Pancreas (tissue), 10 donors: Measurements from ENCODE around the gene CELSR2. TPM values are rescaled to one million over a fixed set of nuclear protein-coding genes. Genes with fewer than 3 reads are reported as not detected.

Source experiments
- ATAC-seq, 4 donors: fragments of 200-7000 bp; cut with Tn5 transposase; one replicate each; pipeline versions ENCODE4 v1.8.0 to v1.9.1; 2020; ENCODE audit warnings: mild to moderate bottlenecking in 4 of 4, moderate library complexity in 4 of 4
- DNase-seq, 6 donors: peaks; one replicate each; pipeline ENCODE4 v3.0.0-alpha.2; 2020
- FAIRE-seq: peaks from 2 replicates; lab custom pipeline; 2012; peaks lifted over from hg19 to GRCh38; lab: Jason Lieb, UNC
- H3K27ac ChIP-seq, 4 donors: fragments of 200-600 bp; sonication (generic); 1 replicate in 3 of 4; 2 replicates in 1 of 4; pipeline versions ENCODE4 v1.5.0 to v1.8.0; 2020
- H3K27me3 ChIP-seq, 4 donors: fragments of 200-600 bp; one replicate each; pipeline ENCODE4 v1.8.0; 2021
- H3K36me3 ChIP-seq, 3 donors: fragments of 200-600 bp; sonication (generic) in 1 of 3; one replicate each; pipeline versions ENCODE4 v1.5.0 to v1.8.0; 2020 to 2021
- H3K4me1 ChIP-seq, 3 donors: fragments of 200-600 bp; one replicate each; pipeline ENCODE4 v1.8.0; 2021
- H3K4me3 ChIP-seq, 4 donors: fragments of 200-600 bp; sonication (generic) in 2 of 4; one replicate each; pipeline versions ENCODE4 v1.5.0 to v1.8.0; 2020 to 2021
- H3K9me3 ChIP-seq, 4 donors: fragments of 200-600 bp; one replicate each; pipeline ENCODE4 v1.8.0; 2021
- WGBS, 2 donors: extraction: QIAGEN DNeasy Blood & Tissue Kit; methylation state at CpG; one replicate each; pipeline ENCODE4 v1.1.7; 2013; 5-methylcytosine and 5-hydroxymethylcytosine counted together
- intact Hi-C, 3 donors: fragments of 100-400 bp; cut with DNase I; formaldehyde crosslinking; loops; one replicate each; pipeline versions ENCODE4 v1.11.1 to v1.14.2; 2022
- polyA plus RNA-seq, 2 donors: library from polyadenylated mRNA; stranded (reverse); fragments of 200-250 nt; gene quantifications; one replicate each; pipeline ENCODE4 v1.2.3, GENCODE V29; 2013
- total RNA-seq, 6 donors: library from RNA; stranded (reverse); fragmentation: NEBNext Ultra II Directional in 4 of 6; extraction: Animal tissue kit (Norgen Biotek cat#: 25700) in 4 of 6; gene quantifications; one replicate each; pipeline versions ENCODE4 v1.2.1 to v1.2.4, GENCODE V29; 2021 to 2023
- TF ChIP-seq, protein P1 (sequence below), 4 donors: fragments of 200-600 bp; sonication (generic) in 3 of 4; IDR thresholded peaks; one replicate each; pipeline versions ENCODE4 v1.5.0 to v1.8.0; 2021; ENCODE audit warnings: antibody characterized with exemption in 4 of 4
- donor health status: healthy with polysubstance abuse.
- donor health status: DM: no; HTN: no; CAD: no; lungs with moderate emphysema.
- donor health status: DM: no; HTN: no; CAD: no.
- donor health status: control.
- donor health status: control.
- donor health status: Bipolar disorder and iron deficiency.
- donor health status: DM: yes; HTN: yes; CAD: no.
- donor health status: DM: no; HTN: no; CAD: no.
- donor health status: DM: no; HTN: no; CAD: no.
- donor health status: DM: yes; HTN: yes; CAD: no.

Gene CELSR2
- total and polyA plus RNA-seq, 8 donors, result 4.0 to 8.5 (median 5.1) TPM

DNA sequence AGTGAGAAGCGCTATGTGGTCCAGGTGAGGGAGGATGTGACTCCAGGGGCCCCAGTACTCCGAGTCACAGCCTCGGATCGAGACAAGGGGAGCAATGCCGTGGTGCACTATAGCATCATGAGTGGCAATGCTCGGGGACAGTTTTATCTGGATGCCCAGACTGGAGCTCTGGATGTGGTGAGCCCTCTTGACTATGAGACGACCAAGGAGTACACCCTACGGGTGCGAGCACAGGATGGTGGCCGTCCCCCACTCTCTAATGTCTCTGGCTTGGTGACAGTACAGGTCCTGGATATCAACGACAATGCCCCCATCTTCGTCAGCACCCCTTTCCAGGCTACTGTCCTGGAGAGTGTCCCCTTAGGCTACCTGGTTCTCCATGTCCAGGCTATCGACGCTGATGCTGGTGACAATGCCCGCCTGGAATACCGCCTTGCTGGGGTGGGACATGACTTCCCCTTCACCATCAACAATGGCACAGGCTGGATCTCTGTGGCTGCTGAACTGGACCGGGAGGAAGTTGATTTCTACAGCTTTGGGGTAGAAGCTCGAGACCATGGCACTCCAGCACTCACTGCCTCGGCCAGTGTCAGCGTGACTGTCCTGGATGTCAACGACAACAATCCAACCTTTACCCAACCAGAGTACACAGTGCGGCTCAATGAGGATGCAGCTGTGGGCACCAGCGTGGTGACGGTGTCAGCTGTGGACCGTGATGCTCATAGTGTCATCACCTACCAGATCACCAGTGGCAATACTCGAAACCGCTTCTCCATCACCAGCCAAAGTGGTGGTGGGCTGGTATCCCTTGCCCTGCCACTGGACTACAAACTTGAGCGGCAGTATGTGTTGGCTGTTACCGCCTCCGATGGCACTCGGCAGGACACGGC is 2.2 kb downstream of the CELSR2 start:
- Histone ChIP-seq H3K27me3 (no peaks in the 10 kb centered on the region), H3K4me3 (no peak overlapping the region), H3K36me3 (no peaks in the 10 kb centered on the region), H3K4me1 (peaks cover 0 to 4% (median 0%) of the 10 kb centered on the region in 3 donors), H3K27ac (no peak overlapping the region), H3K9me3 (no peaks in the 10 kb centered on the region)
- TF ChIP-seq, protein P1, sequence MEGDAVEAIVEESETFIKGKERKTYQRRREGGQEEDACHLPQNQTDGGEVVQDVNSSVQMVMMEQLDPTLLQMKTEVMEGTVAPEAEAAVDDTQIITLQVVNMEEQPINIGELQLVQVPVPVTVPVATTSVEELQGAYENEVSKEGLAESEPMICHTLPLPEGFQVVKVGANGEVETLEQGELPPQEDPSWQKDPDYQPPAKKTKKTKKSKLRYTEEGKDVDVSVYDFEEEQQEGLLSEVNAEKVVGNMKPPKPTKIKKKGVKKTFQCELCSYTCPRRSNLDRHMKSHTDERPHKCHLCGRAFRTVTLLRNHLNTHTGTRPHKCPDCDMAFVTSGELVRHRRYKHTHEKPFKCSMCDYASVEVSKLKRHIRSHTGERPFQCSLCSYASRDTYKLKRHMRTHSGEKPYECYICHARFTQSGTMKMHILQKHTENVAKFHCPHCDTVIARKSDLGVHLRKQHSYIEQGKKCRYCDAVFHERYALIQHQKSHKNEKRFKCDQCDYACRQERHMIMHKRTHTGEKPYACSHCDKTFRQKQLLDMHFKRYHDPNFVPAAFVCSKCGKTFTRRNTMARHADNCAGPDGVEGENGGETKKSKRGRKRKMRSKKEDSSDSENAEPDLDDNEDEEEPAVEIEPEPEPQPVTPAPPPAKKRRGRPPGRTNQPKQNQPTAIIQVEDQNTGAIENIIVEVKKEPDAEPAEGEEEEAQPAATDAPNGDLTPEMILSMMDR (IDR thresholded peaks at IDR 0.05), result no peak
- ATAC-seq, result no peak
- intact Hi-C loops, result loop anchor here in 1 of 3 donors (5.0 kb wide), 1 partner anchor 281 kb away; no protein-coding TSS in a partner anchor
- no peak for DNase-seq
- no peak for FAIRE-seq
- WGBS, 2 donors, result 96% methylated on average over 32 of the region's 32 CpGs

- Histone ChIP-seq H3K27ac (no peak overlapping the region), H3K9me3 (no peaks in the 10 kb centered on the region), H3K4me3 (no peak overlapping the region), H3K36me3 (no peaks in the 10 kb centered on the region), H3K27me3 (no peaks in the 10 kb centered on the region), H3K4me1 (peaks cover 0 to 4% (median 0%) of the 10 kb centered on the region in 3 donors)
- TF ChIP-seq, protein P1 (IDR thresholded peaks at IDR 0.05), result no peak
- ATAC-seq, result no peak
- no peak for DNase-seq
- WGBS, 2 donors, result 95 to 96% methylated on average over 31 of the region's 31 CpGs
- no peak for FAIRE-seq
- intact Hi-C loops, result loop anchor here in 1 of 3 donors (5.0 kb wide), 1 partner anchor 280 kb away; no protein-coding TSS in a partner anchor
Measured at GRCh38 chr1:109252167-109252892, 3.0 kb downstream of the CELSR2 start.

DNA sequence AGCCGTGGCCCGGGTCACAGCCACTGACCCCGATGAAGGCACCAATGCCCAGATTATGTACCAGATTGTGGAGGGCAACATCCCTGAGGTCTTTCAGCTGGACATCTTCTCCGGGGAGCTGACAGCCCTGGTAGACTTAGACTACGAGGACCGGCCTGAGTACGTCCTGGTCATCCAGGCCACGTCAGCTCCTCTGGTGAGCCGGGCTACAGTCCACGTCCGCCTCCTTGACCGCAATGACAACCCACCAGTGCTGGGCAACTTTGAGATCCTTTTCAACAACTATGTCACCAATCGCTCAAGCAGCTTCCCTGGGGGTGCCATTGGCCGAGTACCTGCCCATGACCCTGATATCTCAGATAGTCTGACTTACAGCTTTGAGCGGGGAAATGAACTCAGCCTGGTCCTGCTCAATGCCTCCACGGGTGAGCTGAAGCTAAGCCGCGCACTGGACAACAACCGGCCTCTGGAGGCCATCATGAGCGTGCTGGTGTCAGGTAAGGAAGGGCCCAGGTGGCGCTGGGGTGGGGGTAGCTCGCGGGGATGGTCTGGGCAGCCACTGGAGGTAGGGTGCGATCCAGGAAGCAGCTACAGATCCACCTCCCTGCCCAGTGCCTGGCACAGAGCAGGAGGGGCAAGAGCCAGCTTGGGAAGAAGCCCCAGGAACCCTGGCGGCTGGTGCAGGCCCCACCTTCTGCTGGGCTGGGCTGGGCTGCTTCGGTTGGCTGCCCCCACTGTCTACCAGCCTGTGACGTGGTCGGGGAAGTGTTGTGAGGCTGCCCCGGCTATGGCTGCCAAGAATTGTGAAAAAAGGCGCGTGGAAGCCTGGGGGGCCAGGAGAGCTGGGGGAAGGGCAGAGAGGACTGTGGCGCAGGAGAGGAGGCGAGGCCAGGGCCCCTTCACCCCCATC is 3.8 kb downstream of the CELSR2 start:
- H3K36me3 ChIP-seq, result no peaks in the 10 kb centered on the region
- 79 to 86% methylated on average over 33 of the region's 33 CpGs for WGBS, 2 donors
- H3K27ac ChIP-seq, result peak overlapping the region in 3 of 4 donors; percentile 41 to 62 (median 55)
- TF ChIP-seq, protein P1 (IDR thresholded peaks at IDR 0.05), result no peak
- H3K4me1 ChIP-seq, result peaks cover 0 to 4% (median 0%) of the 10 kb centered on the region in 3 donors
- peak in 3 of 4 donors; percentile 19 to 51 (median 34) for ATAC-seq
- H3K9me3 ChIP-seq, result no peaks in the 10 kb centered on the region
- FAIRE-seq, result no peak
- no peak overlapping the region for H3K4me3 ChIP-seq
- H3K27me3 ChIP-seq, result no peaks in the 10 kb centered on the region
- no peak for DNase-seq
- intact Hi-C loops, result loop anchor here in 1 of 3 donors (5.0 kb wide), 1 partner anchor 279 kb away; no protein-coding TSS in a partner anchor

GRCh38 chr1:109253803-109254620 is 4.7 kb downstream of the CELSR2 start:
- peak overlapping the region in 3 of 4 donors; percentile 41 to 62 (median 55) for H3K27ac ChIP-seq
- no peak for FAIRE-seq
- H3K4me3 ChIP-seq, result no peak overlapping the region
- no peaks in the 10 kb centered on the region for H3K36me3 ChIP-seq
- peaks cover 0 to 2% (median 0%) of the 10 kb centered on the region in 3 donors for H3K4me1 ChIP-seq
- peak in 1 of 4 donors; percentile 10 for ATAC-seq
- DNase-seq, result no peak
- TF ChIP-seq, protein P1 (IDR thresholded peaks at IDR 0.05), result no peak
- intact Hi-C loops, result loop anchor here in 1 of 3 donors (5.0 kb wide), 1 partner anchor 278 kb away; no protein-coding TSS in a partner anchor
- H3K27me3 ChIP-seq, result no peaks in the 10 kb centered on the region
- 48 to 56% methylated on average over 9 of the region's 9 CpGs for WGBS, 2 donors
- H3K9me3 ChIP-seq, result no peaks in the 10 kb centered on the region
